ENCODE measurements around the gene CRYBB1. TPM values are rescaled to one million over a fixed set of nuclear protein-coding genes. Genes with fewer than 3 reads are reported as not detected.

CRYBB1 gene
- total RNA-seq (2012; rRNA removed) = not detected in 2 replicates

DNA sequence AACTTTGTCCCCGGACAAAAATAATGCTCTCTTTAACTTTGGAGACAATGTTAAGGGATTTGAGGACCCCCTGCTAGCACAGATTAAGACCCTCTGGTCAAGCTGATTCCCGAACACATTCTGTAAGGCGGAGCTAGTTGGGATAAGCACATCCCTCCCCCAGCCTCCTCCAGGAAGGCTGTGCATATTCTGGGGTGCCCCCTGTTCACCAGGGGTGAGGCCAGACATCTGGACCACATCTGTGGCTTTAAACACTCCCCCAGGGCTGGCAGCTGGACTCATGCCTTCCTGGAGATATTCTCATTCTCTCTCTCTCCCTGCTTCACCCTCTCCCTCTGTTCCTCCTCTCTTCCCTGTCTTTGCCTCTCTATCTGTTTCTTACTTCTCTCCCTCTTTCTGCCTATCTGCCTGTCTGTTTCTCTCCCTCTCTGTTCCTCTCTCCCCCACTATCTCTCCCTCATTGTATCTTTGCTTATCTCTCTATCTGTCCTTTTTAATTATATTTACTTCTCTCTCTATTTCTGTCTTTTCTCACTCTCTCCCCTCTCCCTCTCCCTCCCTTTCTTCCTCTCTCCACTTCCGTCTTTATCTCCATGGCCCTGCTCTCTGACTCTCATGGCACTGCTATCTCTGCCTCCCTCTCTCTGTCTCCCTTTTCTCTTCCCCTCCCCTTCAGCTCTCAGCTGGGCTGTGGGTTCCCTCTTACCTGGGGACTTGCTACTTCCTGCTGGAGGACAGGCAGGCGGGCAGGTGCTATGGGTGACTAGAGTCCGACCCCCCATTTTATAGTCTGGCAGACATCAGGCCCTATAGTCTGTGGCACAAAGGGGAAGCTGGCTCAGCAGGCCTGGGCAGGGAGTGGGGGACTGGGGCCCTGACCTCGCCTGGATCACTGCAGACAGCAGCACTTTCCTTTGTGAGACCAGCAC, at the start of gene CRYBB1:
Gene CRYBB1 (minus strand): TSS at position 757 of the 929 bp plus-strand sequence. CDS start 1,708 bp downstream, outside the sequence.
- no peak within 1 kb of the TSS for H3K4me2 ChIP-seq (ENCODE audit: low read length)
- no peaks in the 10 kb centered on the region for H3K36me3 ChIP-seq (ENCODE audit: insufficient read depth, low read length)
- no peak within 1 kb of the TSS for H3K9ac ChIP-seq (ENCODE audit: low read depth, low read length)
- no peak within 1 kb of the TSS for H3K4me3 ChIP-seq (ENCODE audit: low read length)
- H3K9me3 ChIP-seq (replicated peaks; ENCODE audit: low read length) = no peaks in the 10 kb centered on the region
- H3K4me1 ChIP-seq (ENCODE audit: control insufficient read depth, insufficient read depth, low read length) = no peaks in the 10 kb centered on the region
- H3K27me3 ChIP-seq (ENCODE audit: control insufficient read depth, insufficient read depth, low read length) = peaks cover 32% of the 10 kb centered on the region

DNA sequence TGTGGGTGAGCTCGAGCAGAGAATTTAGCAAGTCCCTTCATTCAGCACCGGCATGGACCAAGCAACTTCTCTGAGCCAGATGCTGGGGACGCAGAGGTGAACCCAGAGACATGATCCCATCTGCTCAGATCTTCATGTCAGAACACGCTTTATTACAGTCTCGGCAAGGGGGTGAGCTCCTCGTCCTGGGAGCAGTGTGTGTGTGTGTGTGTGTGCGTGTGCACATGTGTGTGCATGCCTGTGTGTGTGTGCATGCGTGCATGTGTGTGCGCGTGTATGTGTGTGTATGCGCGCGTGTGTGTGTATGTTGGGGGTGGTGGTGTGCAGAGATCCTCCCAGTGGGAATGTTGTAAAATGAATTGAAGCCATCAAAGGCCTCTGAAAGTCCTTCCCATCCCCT, 49.3 kb upstream of the CRYBB1 start:
- H3K9me3 ChIP-seq (replicated peaks; ENCODE audit: low read length) = no peaks in the 10 kb centered on the region
- H3K4me3 ChIP-seq (ENCODE audit: low read length) = no peak overlapping the region
- peaks cover 14% of the 10 kb centered on the region for H3K27me3 ChIP-seq (ENCODE audit: control insufficient read depth, insufficient read depth, low read length)
- no peak overlapping the region for H3K4me2 ChIP-seq (ENCODE audit: low read length)
- no peak overlapping the region for H3K9ac ChIP-seq (ENCODE audit: low read depth, low read length)
- H3K4me1 ChIP-seq (ENCODE audit: control insufficient read depth, insufficient read depth, low read length) = peaks cover 4% of the 10 kb centered on the region
- H3K36me3 ChIP-seq (ENCODE audit: insufficient read depth, low read length) = no peaks in the 10 kb centered on the region

DNA sequence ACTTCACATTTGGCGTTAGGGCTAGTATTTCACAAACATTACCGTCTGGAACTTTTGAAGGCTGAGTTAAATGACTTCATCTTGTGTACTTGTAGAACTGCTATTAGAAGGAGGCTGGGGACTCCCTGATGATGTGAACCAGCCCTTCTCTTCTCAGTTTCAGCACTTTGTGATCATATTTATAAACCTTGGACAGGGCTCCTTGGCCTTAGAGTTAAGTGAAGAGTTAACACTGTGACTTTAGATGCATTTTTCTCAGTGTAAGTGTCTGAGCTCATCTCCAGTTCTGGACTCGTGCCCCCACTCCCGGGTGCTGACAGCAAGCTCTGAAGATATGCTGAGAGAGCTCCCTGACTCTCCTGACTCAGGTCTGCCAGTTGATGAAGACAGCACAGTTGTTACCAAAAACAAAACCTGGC, 48.0 kb upstream of the CRYBB1 start:
- Histone ChIP-seq H3K36me3 (ENCODE audit: insufficient read depth, low read length) (no peaks in the 10 kb centered on the region), H3K4me2 (ENCODE audit: low read length) (no peak overlapping the region), H3K4me3 (ENCODE audit: low read length) (no peak overlapping the region), H3K9me3 (replicated peaks; ENCODE audit: low read length) (no peaks in the 10 kb centered on the region), H3K9ac (ENCODE audit: low read depth, low read length) (no peak overlapping the region), H3K27me3 (ENCODE audit: control insufficient read depth, insufficient read depth, low read length) (peaks cover 15% of the 10 kb centered on the region), H3K4me1 (ENCODE audit: control insufficient read depth, insufficient read depth, low read length) (peaks cover 3% of the 10 kb centered on the region)

DNA sequence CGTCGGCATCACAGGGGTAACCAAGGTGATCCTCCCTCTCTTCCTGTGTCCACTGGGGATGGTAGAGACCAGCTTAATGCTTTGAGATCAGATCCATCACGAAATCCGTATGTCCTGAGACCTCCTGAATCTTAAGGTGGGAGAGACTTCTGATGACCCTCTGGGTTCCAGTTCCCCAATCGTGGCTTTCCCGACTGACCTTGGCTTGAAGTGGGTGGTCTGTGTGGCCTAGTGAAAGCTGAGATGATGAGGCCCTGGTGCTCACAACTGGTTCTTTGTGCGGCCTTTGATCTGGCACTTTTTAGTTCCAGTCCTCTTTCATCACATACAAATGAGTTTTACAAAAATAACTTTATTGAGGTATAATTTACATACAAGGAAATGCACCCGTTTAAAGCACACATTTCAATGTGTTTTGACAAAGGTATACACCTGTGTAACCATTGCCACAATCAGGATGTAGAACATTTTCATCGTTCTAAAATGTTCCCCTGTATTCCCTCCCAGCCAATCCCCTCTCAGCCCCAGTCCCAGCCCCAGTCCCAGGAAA, 45.6 kb upstream of the CRYBB1 start:
- H3K4me2 ChIP-seq (ENCODE audit: low read length) = no peak overlapping the region
- H3K4me1 ChIP-seq (ENCODE audit: control insufficient read depth, insufficient read depth, low read length) = peaks cover 12% of the 10 kb centered on the region
- no peak overlapping the region for H3K4me3 ChIP-seq (ENCODE audit: low read length)
- no peaks in the 10 kb centered on the region for H3K9me3 ChIP-seq (replicated peaks; ENCODE audit: low read length)
- H3K36me3 ChIP-seq (ENCODE audit: insufficient read depth, low read length) = no peaks in the 10 kb centered on the region
- no peak overlapping the region for H3K9ac ChIP-seq (ENCODE audit: low read depth, low read length)
- peaks cover 26% of the 10 kb centered on the region for H3K27me3 ChIP-seq (ENCODE audit: control insufficient read depth, insufficient read depth, low read length)

DNA sequence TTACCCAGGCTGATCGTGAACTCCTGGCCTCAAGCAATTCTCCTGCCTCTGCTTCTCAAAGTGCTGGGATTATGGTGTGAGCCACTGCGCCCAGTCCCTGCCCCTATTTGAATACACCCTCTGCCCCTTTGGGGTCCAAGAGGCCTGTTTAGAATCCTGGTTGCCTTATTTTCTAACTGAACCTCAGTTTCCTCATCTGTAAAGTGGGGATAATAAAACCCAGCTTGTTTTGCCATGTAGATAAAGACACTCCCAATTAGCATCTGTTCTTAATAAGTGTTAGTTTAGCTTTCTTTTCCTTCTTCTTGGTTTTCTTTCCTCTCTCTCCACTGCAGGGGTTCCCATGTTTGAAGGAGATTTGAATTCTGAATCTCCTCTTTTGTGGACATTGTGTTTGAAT, 44.3 kb upstream of the CRYBB1 start:
- Histone ChIP-seq H3K36me3 (ENCODE audit: insufficient read depth, low read length) (no peaks in the 10 kb centered on the region), H3K4me3 (ENCODE audit: low read length) (no peak overlapping the region), H3K4me1 (ENCODE audit: control insufficient read depth, insufficient read depth, low read length) (peaks cover 22% of the 10 kb centered on the region), H3K4me2 (ENCODE audit: low read length) (no peak overlapping the region), H3K9ac (ENCODE audit: low read depth, low read length) (no peak overlapping the region), H3K9me3 (replicated peaks; ENCODE audit: low read length) (no peaks in the 10 kb centered on the region), H3K27me3 (ENCODE audit: control insufficient read depth, insufficient read depth, low read length) (peaks cover 38% of the 10 kb centered on the region)

DNA sequence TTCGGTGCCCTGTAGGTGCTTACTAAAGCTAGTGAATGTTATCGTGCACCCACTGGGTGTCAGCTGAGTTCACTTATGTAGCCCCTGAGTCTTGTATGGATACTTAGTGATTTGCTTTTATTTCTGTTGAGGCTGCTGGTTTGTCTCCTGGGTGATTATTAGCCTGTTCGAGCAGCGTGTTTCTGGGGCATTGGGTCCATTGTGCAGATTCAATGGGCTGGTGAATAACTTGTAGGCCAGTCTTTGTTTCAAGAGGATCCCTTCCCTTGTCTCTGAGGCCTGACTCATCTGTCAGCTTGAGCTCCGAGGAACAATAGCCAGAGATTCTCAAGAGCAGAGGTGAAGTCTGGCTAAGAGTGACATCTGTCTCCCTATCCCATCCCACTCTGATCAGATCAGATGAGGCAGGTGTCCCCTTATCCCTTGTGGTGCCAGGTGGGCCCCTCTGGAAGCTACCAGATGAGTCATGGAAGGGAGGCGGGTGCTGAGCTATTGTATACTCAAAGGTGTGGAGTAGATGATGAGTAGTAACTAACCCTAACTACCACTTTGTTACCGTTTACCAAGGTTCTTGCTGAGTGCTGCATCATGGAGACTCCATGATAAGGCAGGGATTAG, 43.2 kb upstream of the CRYBB1 start:
- Histone ChIP-seq H3K4me2 (ENCODE audit: low read length) (no peak overlapping the region), H3K4me3 (ENCODE audit: low read length) (no peak overlapping the region), H3K9me3 (replicated peaks; ENCODE audit: low read length) (no peaks in the 10 kb centered on the region), H3K27me3 (ENCODE audit: control insufficient read depth, insufficient read depth, low read length) (peaks cover 42% of the 10 kb centered on the region), H3K9ac (ENCODE audit: low read depth, low read length) (no peak overlapping the region), H3K36me3 (ENCODE audit: insufficient read depth, low read length) (no peaks in the 10 kb centered on the region), H3K4me1 (ENCODE audit: control insufficient read depth, insufficient read depth, low read length) (peaks cover 25% of the 10 kb centered on the region)

DNA sequence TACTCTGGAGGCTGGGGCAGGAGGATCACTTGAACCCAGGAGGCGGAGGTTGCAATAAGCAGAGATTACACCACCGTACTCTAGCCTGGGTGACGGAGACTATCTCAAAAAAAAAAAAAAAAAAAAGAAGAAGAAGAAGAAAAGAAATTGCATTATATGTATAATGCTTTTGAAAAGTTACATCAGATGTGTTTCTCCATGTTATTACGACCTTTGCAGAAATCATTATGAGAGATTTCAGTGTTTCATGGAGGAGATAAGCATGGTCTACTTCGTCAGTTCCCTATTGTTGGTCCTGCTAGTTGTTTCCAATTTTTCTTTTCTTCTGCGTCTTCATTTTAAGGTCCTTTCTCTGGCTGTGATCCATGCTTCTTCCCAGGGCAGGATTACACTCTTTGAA, 42.5 kb upstream of the CRYBB1 start:
- H3K27me3 ChIP-seq (ENCODE audit: control insufficient read depth, insufficient read depth, low read length) = peaks cover 45% of the 10 kb centered on the region
- peaks cover 24% of the 10 kb centered on the region for H3K4me1 ChIP-seq (ENCODE audit: control insufficient read depth, insufficient read depth, low read length)
- no peaks in the 10 kb centered on the region for H3K36me3 ChIP-seq (ENCODE audit: insufficient read depth, low read length)
- no peak overlapping the region for H3K4me3 ChIP-seq (ENCODE audit: low read length)
- H3K9me3 ChIP-seq (replicated peaks; ENCODE audit: low read length) = no peaks in the 10 kb centered on the region
- no peak overlapping the region for H3K9ac ChIP-seq (ENCODE audit: low read depth, low read length)
- no peak overlapping the region for H3K4me2 ChIP-seq (ENCODE audit: low read length)

DNA sequence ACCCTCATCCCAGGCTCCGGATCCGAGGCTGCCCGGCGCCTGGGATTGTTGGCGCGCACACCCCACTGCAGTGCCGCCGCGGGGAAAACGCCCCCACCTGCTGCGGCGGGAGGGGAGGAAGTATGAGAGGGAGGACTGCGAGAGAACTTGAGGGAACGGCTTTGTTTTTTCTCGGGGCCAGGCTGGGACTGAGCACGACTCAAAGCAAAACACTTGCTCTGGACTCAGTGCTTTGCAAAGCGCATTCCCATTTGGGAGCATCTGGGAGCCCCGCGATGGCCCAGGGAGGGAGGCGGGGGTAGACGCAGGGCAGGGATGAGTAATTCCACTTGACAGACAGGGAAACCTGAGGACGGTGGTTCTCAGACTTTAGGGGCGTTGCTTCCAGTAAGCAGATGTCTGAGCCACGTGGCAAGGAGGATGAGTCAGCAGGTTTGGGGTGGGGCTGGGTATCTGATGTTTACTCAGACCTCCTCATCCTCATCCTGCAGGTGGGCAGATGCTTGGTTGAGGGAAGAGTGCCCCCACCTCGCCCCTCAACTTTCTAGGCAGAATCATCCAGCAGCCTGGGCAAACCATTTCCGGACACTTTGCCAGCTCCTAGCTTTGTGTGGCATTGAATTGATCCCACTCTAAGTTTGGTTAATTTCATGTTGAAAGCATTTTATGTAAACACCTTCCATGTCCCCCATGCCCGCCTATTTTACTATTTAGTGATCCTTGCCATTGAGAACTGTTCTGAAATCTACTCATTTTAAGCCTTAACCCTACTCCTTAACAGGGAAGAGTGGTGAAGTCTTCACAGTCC, 41.0 kb upstream of the CRYBB1 start:
- no peaks in the 10 kb centered on the region for H3K36me3 ChIP-seq (ENCODE audit: insufficient read depth, low read length)
- H3K9ac ChIP-seq (ENCODE audit: low read depth, low read length) = no peak overlapping the region

DNA sequence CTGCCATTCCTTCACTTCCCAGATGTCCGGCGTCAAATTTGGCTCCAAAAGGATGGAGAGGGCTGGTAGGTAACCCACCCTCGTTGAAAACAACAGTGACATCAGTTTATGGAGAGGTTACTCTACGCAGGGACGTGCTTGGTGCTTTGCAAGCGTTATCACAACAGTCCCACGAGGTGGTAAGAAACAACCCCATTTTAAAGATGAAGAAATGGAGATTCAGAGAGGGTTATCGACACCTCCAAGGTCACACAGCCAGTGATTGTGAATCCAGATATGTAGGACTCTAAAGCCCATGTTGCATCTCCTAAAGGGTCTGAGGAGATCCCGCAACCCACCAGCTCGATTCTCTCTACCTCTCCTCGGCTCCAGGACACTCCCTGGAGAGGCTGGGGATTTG, 40.3 kb upstream of the CRYBB1 start:
- Histone ChIP-seq H3K4me2 (ENCODE audit: low read length) (peak overlapping the region; percentile 70), H3K9me3 (replicated peaks; ENCODE audit: low read length) (no peaks in the 10 kb centered on the region), H3K27me3 (ENCODE audit: control insufficient read depth, insufficient read depth, low read length) (peaks cover 60% of the 10 kb centered on the region), H3K4me3 (ENCODE audit: low read length) (peak overlapping the region; percentile 29), H3K4me1 (ENCODE audit: control insufficient read depth, insufficient read depth, low read length) (peaks cover 22% of the 10 kb centered on the region), H3K36me3 (ENCODE audit: insufficient read depth, low read length) (no peaks in the 10 kb centered on the region), H3K9ac (ENCODE audit: low read depth, low read length) (no peak overlapping the region)

More for the DNA sequence above, 41.0 kb upstream of the CRYBB1 start:
- H3K4me1 ChIP-seq (ENCODE audit: control insufficient read depth, insufficient read depth, low read length) = peaks cover 22% of the 10 kb centered on the region
- no peaks in the 10 kb centered on the region for H3K9me3 ChIP-seq (replicated peaks; ENCODE audit: low read length)
- H3K27me3 ChIP-seq (ENCODE audit: control insufficient read depth, insufficient read depth, low read length) = peaks cover 56% of the 10 kb centered on the region
- H3K4me2 ChIP-seq (ENCODE audit: low read length) = peak overlapping the region; percentile 70
- peak overlapping the region; percentile 29 for H3K4me3 ChIP-seq (ENCODE audit: low read length)

DNA sequence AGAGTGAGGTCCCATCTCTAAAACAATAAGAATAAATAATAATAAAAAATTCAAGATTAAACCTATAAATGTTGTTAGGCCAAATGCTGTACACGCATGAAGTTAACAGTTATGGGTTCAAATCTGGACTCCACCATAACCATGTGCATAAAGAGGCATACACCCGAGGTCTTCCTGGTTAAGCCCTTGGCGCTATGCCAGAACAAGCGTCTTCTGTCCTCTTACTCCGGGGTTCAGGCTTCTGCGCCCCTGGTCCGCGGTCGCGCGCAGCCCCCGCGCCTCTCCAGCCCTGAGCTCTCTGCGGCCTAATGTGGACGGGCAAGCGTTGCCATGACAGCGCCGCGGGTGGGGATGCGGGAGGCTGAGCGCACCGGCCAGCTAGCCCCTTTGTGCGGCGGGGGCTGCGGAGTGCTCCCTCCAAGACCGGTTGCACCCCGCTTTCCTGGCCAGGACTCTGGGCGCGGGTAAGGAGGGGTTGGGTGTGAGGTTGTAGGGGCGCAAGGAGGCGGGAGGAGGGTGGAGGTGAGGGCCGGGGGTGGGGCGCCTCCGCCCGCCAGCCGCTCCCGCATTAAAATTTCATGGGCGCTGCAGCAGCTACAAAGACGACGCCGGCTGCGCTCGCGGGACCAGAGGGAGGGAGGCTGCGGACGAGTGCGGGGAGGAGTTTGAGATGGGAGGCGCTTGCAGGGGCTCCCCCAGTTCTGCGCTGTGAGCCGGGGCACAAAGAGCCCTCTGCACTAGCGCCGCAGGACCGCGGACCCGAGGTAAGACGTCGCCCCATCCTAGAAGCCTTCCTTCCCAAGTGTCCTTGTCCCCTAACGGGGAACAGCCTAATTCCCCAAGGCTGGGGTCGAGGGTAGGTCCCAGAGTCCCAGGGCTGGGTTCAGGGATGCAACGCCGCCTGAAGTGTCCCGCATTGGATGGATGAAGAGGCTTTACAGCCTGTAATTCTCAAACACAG, 39.3 kb upstream of the CRYBB1 start, which contains the start of gene MIAT:
Gene MIAT (plus strand): TSS at position 698 of the 961 bp plus-strand sequence.
- Histone ChIP-seq H3K4me2 (ENCODE audit: low read length) (peak within 1 kb of the TSS; percentile 75), H3K9ac (ENCODE audit: low read depth, low read length) (no peak within 1 kb of the TSS), H3K4me1 (ENCODE audit: control insufficient read depth, insufficient read depth, low read length) (peaks cover 22% of the 10 kb centered on the region), H3K36me3 (ENCODE audit: insufficient read depth, low read length) (no peaks in the 10 kb centered on the region), H3K4me3 (ENCODE audit: low read length) (peak within 1 kb of the TSS; percentile 53), H3K9me3 (replicated peaks; ENCODE audit: low read length) (no peaks in the 10 kb centered on the region), H3K27me3 (ENCODE audit: control insufficient read depth, insufficient read depth, low read length) (peaks cover 57% of the 10 kb centered on the region)

Measured in skeletal muscle satellite cell (primary cell).